OCI-LY3 (cell line): Measurements from ENCODE around the gene CELF2.

Source experiments
- H2AFZ ChIP-seq: fragments of 200-600, 300-600 bp; shearing (Covaris generic); 2 replicates; pipeline ENCODE4 v1.6.0; 2014; ENCODE audit warnings: antibody characterized with exemption, low read depth, low read length
- H3K27ac ChIP-seq: fragments of 200-600, 300-600 bp; sonication (generic); 2 replicates; pipeline ENCODE4 v1.5.1; 2014; ENCODE audit warnings: mild to moderate bottlenecking, low read length, moderate library complexity, mixed read lengths
- H3K27me3 ChIP-seq: fragments of 200-600, 300-600 bp; sonication (generic); 2 replicates; pipeline ENCODE4 v1.6.1; 2014; ENCODE audit warnings: low read depth, low read length, mixed read lengths
- H3K36me3 ChIP-seq: fragments of 200-600, 300-600 bp; sonication (generic); replicated peaks from 2 replicates; pipeline ENCODE3; 2014; ENCODE audit warnings: low read depth, low read length, mixed read lengths
- H3K4me1 ChIP-seq: fragments of 300-600, 200-600 bp; sonication (generic); 2 replicates; pipeline ENCODE4 v1.6.1; 2014; ENCODE audit warnings: low read length, mixed read lengths
- H3K4me2 ChIP-seq: fragments of 200-600, 300-600 bp; sonication (generic); 2 replicates; pipeline ENCODE4 v1.6.1; 2014; ENCODE audit warnings: low read length, mixed read lengths
- H3K4me3 ChIP-seq: fragments of 300-600, 200-600 bp; sonication (generic); 2 replicates; pipeline ENCODE4 v1.5.1; 2014; ENCODE audit warnings: antibody characterized with exemption, mild to moderate bottlenecking, low read length, moderate library complexity
- H3K79me2 ChIP-seq: fragments of 300-600, 200-600 bp; shearing (Covaris generic); 2 replicates; pipeline ENCODE4 v1.6.1; 2014; ENCODE audit warnings: mild to moderate bottlenecking, low read length, mixed read lengths
- H3K9ac ChIP-seq: fragments of 300-600, 200-600 bp; shearing (Covaris generic); 2 replicates; pipeline ENCODE4 v1.6.0; 2014; ENCODE audit warnings: mild to moderate bottlenecking, low read length, moderate library complexity
- H3K9me3 ChIP-seq: fragments of 200-600, 300-600 bp; shearing (Covaris generic); 2 replicates; pipeline ENCODE4 v1.6.1; 2014; ENCODE audit warnings: low read length, mixed read lengths; ENCODE audit not compliant: insufficient read depth
- H4K20me1 ChIP-seq: fragments of 200-600, 300-600 bp; sonication (generic); 2 replicates; pipeline ENCODE4 v1.6.1; 2016; ENCODE audit warnings: low read length, mixed read lengths; ENCODE audit not compliant: insufficient read depth
- EZH2phosphoT487 ChIP-seq: fragments of 200-600 bp; shearing (Covaris generic); IDR thresholded peaks from 2 replicates; pipeline ENCODE4 v1.6.1; 2018; ENCODE audit warnings: antibody characterized with exemption, mixed run types, low read depth
- TF ChIP-seq, protein P1 (sequence below): fragments of 200-600, 300-600 bp; sonication (generic); IDR thresholded peaks from 2 replicates; pipeline ENCODE4 v1.5.1; 2014; ENCODE audit warnings: antibody characterized with exemption, low read length, low read depth

Gene CELF2

DNA sequence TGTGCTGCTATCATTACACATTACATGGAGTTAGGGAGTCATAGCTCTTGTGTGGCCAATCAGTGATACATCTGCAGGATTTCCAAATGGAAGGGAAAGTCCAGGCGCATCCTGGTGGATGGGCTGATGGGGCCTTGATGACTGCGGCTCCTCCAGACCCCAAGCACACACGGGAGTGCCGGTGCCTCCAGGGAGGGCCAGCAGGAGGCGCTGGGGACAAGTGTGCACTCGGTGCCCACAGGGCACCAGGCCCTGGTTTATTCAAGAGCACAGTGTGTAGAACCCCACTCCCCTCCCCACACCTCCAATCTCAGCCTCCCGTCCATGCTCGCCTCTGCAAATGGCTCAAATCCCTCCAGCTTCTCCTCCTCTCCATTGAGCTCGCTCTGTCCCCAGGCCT is 349.8 kb downstream of the CELF2 start:
- Histone ChIP-seq H3K4me3 (no peak overlapping the region), H4K20me1 (no peaks in the 10 kb centered on the region), H2AFZ (no peak overlapping the region), H3K4me2 (no peak overlapping the region), H3K36me3 (no peaks in the 10 kb centered on the region), H3K9me3 (no peaks in the 10 kb centered on the region), H3K9ac (no peak overlapping the region), H3K4me1 (no peaks in the 10 kb centered on the region), H3K27me3 (no peaks in the 10 kb centered on the region), H3K27ac (no peak overlapping the region), H3K79me2 (no peaks in the 10 kb centered on the region)
- TF ChIP-seq EZH2phosphoT487 = no peak
- TF ChIP-seq, protein P1, sequence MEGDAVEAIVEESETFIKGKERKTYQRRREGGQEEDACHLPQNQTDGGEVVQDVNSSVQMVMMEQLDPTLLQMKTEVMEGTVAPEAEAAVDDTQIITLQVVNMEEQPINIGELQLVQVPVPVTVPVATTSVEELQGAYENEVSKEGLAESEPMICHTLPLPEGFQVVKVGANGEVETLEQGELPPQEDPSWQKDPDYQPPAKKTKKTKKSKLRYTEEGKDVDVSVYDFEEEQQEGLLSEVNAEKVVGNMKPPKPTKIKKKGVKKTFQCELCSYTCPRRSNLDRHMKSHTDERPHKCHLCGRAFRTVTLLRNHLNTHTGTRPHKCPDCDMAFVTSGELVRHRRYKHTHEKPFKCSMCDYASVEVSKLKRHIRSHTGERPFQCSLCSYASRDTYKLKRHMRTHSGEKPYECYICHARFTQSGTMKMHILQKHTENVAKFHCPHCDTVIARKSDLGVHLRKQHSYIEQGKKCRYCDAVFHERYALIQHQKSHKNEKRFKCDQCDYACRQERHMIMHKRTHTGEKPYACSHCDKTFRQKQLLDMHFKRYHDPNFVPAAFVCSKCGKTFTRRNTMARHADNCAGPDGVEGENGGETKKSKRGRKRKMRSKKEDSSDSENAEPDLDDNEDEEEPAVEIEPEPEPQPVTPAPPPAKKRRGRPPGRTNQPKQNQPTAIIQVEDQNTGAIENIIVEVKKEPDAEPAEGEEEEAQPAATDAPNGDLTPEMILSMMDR = no peak

DNA sequence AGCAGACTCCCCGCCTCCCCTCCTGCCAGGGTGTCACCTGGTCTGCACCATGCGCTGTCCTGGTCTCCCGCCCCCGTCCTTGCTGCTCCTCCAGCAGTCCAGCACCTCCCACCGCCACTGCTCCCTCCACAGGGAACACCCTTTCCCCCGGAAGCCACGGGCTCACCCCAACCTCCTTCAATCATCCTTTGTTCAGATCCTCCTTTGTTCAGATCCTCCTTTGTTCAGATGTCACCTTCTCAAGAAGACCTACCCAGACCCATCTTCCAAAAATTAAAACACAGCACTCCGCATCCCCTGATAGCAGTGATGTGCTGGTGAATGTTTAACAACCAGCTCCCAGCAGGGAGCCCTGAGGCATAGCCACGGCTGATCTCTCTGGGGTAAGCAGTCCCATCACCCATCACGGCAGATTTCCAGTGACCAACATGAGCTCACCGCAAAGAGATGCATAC is 356.1 kb downstream of the CELF2 start:
- TF ChIP-seq, protein P1 = no peak
- no peak for TF ChIP-seq EZH2phosphoT487
- no peak overlapping the region for H2AFZ ChIP-seq
- H3K4me1 ChIP-seq = no peaks in the 10 kb centered on the region

DNA sequence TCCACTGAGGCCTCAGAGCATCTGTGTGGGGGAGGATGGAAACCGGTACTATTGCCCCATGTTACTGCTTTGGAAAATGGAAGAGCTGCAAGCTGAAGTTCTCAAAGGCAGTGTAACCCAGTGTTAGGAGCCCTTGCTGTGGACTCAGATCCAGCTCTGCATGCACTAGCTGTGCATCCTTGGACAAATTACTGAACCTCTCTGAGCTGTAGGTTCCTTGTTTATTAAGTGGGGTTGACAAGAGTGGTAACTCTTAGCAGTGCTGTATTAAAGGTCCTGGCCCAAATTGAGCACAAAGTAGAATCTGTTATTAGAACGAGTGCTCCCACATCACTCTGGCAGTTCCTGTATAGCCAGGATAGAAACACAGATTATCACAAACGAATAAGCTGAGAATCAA is 359.6 kb downstream of the CELF2 start:
- no peaks in the 10 kb centered on the region for H3K27me3 ChIP-seq
- no peak overlapping the region for H3K4me3 ChIP-seq
- H3K9ac ChIP-seq = no peak overlapping the region
- TF ChIP-seq, protein P1 = no peak
- no peak for TF ChIP-seq EZH2phosphoT487
- H3K36me3 ChIP-seq = no peaks in the 10 kb centered on the region
- no peaks in the 10 kb centered on the region for H4K20me1 ChIP-seq
- H3K9me3 ChIP-seq = no peaks in the 10 kb centered on the region
- H3K4me1 ChIP-seq = no peaks in the 10 kb centered on the region
- no peaks in the 10 kb centered on the region for H3K79me2 ChIP-seq
- no peak overlapping the region for H3K4me2 ChIP-seq
- no peak overlapping the region for H2AFZ ChIP-seq
- H3K27ac ChIP-seq = no peak overlapping the region

More for the DNA sequence above, 356.1 kb downstream of the CELF2 start:
- no peak overlapping the region for H3K4me2 ChIP-seq
- no peak overlapping the region for H3K4me3 ChIP-seq
- no peaks in the 10 kb centered on the region for H3K36me3 ChIP-seq
- no peaks in the 10 kb centered on the region for H4K20me1 ChIP-seq
- H3K79me2 ChIP-seq = no peaks in the 10 kb centered on the region
- no peak overlapping the region for H3K27ac ChIP-seq
- H3K9me3 ChIP-seq = no peaks in the 10 kb centered on the region
- H3K9ac ChIP-seq = no peak overlapping the region
- H3K27me3 ChIP-seq = no peaks in the 10 kb centered on the region

DNA sequence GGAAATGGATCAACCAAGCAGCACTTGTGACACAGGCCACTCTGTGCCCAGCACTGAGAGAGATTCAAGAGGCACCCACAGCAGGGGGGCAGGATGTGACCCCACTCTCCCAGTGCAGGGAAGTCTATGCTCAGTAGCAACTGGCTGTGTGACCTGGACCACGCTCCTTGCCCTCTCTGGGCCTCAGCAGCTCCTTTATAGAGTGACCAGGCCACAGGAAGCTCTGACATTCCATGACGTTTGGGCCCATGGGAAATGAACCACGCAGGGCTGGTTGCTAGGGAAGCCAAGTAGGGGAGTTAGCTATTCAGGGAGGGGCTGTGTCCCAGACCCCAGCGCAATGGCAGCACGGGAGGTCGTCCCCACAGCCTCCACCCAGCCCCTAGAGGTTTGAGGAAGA is 361.2 kb downstream of the CELF2 start:
- H3K4me1 ChIP-seq = no peaks in the 10 kb centered on the region
- H2AFZ ChIP-seq = no peak overlapping the region
- H3K9me3 ChIP-seq = no peaks in the 10 kb centered on the region
- no peak for TF ChIP-seq EZH2phosphoT487
- TF ChIP-seq, protein P1 = no peak
- H3K36me3 ChIP-seq = no peaks in the 10 kb centered on the region
- no peak overlapping the region for H3K27ac ChIP-seq
- no peaks in the 10 kb centered on the region for H4K20me1 ChIP-seq
- no peak overlapping the region for H3K9ac ChIP-seq
- no peak overlapping the region for H3K4me2 ChIP-seq
- 0 out of 2 replicates have a peak, but pooled peaks cover 3% of the 10 kb centered on the region for H3K27me3 ChIP-seq
- H3K79me2 ChIP-seq = no peaks in the 10 kb centered on the region
- no peak overlapping the region for H3K4me3 ChIP-seq
